ENCODE data around the gene SLC44A1. TPM values are rescaled to one million over a fixed set of nuclear protein-coding genes. Genes with fewer than 3 reads are reported as not detected.

SLC44A1 gene
- total and polyA plus RNA-seq, 10 of the 15 experiments (the other 5 are each of a cell fraction or from before 2014, with no cell fraction given): 2.4 to 21.2 (median 12.4) TPM

DNA sequence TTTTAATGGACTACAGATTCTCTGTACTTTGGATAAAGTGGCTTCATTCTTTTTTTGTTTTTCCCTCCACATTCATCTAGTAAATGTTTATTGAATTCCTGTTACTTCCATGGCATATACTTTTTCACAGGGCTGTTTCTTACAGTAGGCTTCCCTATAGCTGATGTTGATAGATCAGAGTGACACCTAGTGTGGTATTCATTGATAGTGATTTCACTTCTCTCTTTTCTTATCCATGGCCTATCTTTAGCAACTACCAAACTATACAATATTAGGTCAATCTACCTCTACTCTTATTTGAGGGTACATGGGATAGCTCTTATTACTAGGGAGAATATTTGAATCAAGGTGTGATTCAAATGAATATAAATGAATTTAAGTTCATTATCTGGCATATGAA lies 239.2 kb downstream of the SLC44A1 start:
- Histone ChIP-seq H4K20me1 (ENCODE audit: control insufficient read depth, insufficient read depth) (no peaks in the 10 kb centered on the region), H3K4me1 (ENCODE audit: control insufficient read depth, insufficient read depth, low read length) (peaks cover 8% of the 10 kb centered on the region), H3K4me3 (no peak overlapping the region), H3K36me3 (ENCODE audit: control insufficient read depth in 2 of 2, insufficient read depth in 2 of 2, low read length in 1 of 2) (no peaks in the 10 kb centered on the region; a peak in 1 of 4 replicates), H3K27ac (ENCODE audit: control insufficient read depth, insufficient read depth) (no peak overlapping the region), H3K27me3 (replicated peaks in 1 of 2; ENCODE audit: control insufficient read depth in 2 of 2, insufficient read depth in 2 of 2, low read length in 1 of 2) (no peaks in the 10 kb centered on the region), H3K4me2 (ENCODE audit: control insufficient read depth, insufficient read depth) (no peak overlapping the region), H3K79me2 (ENCODE audit: control insufficient read depth, insufficient read depth, low read length) (no peaks in the 10 kb centered on the region), H2AFZ (ENCODE audit: control insufficient read depth, low read depth, low read length) (no peak overlapping the region), H3K9me3 (replicated peaks; ENCODE audit: control insufficient read depth, insufficient read depth, low read length) (no peaks in the 10 kb centered on the region), H3K9ac (ENCODE audit: control insufficient read depth, insufficient read depth, low read length) (no peak overlapping the region)
- SMC1A ChIA-PET (ENCODE audit: uncharacterized antibody, unreplicated experiment): interaction anchor here (0.6 to 4.9 kb wide), 11 partner anchors 13 to 69 kb away, joined by 3 to 25 read pairs (median 4); no protein-coding TSS in a partner anchor
- BruUV-seq (replicated peaks): no TSS peak
- intact Hi-C loops (cut with micrococcal nuclease; ENCODE audit: unreplicated experiment) (no loop called here), in situ Hi-C loops (cut with MboI) (no loop called here)
- RAD21 ChIA-PET (ENCODE audit: unreplicated experiment): interaction anchor here (0.8 to 1.7 kb wide), 5 partner anchors 17 to 47 kb away, joined by 3 to 7 read pairs (median 4); no protein-coding TSS in a partner anchor
- CTCF ChIA-PET: interaction anchor here (0.7 to 4.3 kb wide), 10 partner anchors 10 to 327 kb away, joined by 3 to 17 read pairs (median 4); no protein-coding TSS in a partner anchor
- POLR2A ChIA-PET: interaction anchor here (0.9 to 1.5 kb wide), 2 partner anchors 11 to 17 kb away, joined by 3 to 4 read pairs; no protein-coding TSS in a partner anchor
- FAIRE-seq: peak; percentile 56
- ATAC-seq: peak; percentile 97
- no peak for DNase-seq (ENCODE audit: low read depth, low spot score)
- TF ChIP-seq LARP7 (IDR thresholded peaks at IDR 0.05) (no peak), MXI1 (IDR thresholded peaks at IDR 0.05; ENCODE audit: low read depth, low read length) (no peak), RAD21 (IDR thresholded peaks at IDR 0.05; ENCODE audit: insufficient read depth, low read depth, low read length) (peak; percentile 31; the same call in 1 of the 2 replicates), PKNOX1 (IDR thresholded peaks at IDR 0.05) (peak; percentile 77; the same call in 1 of the 2 replicates), SPI1 (IDR thresholded peaks at IDR 0.05; ENCODE audit: borderline replicate concordance, insufficient read depth, low read depth, low read length) (peak; percentile 57; the same call in 1 of the 2 replicates), NFYA (IDR thresholded peaks at IDR 0.05; ENCODE audit: borderline replicate concordance, low read depth, low read length) (no peak), RCOR1 (conservative IDR thresholded peaks at IDR 0.05; ENCODE audit: low read depth, low read length) (no peak), SMC3 (IDR thresholded peaks at IDR 0.05; ENCODE audit: borderline replicate concordance, low read length) (peak; percentile 14; the same call in 1 of the 2 replicates), SUZ12 (IDR thresholded peaks at IDR 0.05; ENCODE audit: unreplicated experiment) (no peak), GATAD2B (conservative IDR thresholded peaks at IDR 0.05; ENCODE audit: low read depth) (no peak), MEF2B (IDR thresholded peaks at IDR 0.05; ENCODE audit: partially characterized antibody, poor library complexity, severe bottlenecking) (peak; percentile 34)
- TF ChIP-seq, protein P1, sequence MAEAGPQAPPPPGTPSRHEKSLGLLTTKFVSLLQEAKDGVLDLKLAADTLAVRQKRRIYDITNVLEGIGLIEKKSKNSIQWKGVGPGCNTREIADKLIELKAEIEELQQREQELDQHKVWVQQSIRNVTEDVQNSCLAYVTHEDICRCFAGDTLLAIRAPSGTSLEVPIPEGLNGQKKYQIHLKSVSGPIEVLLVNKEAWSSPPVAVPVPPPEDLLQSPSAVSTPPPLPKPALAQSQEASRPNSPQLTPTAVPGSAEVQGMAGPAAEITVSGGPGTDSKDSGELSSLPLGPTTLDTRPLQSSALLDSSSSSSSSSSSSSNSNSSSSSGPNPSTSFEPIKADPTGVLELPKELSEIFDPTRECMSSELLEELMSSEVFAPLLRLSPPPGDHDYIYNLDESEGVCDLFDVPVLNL (IDR thresholded peaks at IDR 0.05; ENCODE audit: low read depth, low read length): no peak
- TF ChIP-seq, protein P2, sequence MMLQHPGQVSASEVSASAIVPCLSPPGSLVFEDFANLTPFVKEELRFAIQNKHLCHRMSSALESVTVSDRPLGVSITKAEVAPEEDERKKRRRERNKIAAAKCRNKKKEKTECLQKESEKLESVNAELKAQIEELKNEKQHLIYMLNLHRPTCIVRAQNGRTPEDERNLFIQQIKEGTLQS (IDR thresholded peaks at IDR 0.05; ENCODE audit: borderline replicate concordance, extremely low read depth, low read depth, low read length): no peak
- TF ChIP-seq, protein P3, sequence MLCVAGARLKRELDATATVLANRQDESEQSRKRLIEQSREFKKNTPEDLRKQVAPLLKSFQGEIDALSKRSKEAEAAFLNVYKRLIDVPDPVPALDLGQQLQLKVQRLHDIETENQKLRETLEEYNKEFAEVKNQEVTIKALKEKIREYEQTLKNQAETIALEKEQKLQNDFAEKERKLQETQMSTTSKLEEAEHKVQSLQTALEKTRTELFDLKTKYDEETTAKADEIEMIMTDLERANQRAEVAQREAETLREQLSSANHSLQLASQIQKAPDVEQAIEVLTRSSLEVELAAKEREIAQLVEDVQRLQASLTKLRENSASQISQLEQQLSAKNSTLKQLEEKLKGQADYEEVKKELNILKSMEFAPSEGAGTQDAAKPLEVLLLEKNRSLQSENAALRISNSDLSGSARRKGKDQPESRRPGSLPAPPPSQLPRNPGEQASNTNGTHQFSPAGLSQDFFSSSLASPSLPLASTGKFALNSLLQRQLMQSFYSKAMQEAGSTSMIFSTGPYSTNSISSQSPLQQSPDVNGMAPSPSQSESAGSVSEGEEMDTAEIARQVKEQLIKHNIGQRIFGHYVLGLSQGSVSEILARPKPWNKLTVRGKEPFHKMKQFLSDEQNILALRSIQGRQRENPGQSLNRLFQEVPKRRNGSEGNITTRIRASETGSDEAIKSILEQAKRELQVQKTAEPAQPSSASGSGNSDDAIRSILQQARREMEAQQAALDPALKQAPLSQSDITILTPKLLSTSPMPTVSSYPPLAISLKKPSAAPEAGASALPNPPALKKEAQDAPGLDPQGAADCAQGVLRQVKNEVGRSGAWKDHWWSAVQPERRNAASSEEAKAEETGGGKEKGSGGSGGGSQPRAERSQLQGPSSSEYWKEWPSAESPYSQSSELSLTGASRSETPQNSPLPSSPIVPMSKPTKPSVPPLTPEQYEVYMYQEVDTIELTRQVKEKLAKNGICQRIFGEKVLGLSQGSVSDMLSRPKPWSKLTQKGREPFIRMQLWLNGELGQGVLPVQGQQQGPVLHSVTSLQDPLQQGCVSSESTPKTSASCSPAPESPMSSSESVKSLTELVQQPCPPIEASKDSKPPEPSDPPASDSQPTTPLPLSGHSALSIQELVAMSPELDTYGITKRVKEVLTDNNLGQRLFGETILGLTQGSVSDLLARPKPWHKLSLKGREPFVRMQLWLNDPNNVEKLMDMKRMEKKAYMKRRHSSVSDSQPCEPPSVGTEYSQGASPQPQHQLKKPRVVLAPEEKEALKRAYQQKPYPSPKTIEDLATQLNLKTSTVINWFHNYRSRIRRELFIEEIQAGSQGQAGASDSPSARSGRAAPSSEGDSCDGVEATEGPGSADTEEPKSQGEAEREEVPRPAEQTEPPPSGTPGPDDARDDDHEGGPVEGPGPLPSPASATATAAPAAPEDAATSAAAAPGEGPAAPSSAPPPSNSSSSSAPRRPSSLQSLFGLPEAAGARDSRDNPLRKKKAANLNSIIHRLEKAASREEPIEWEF (IDR thresholded peaks at IDR 0.05; ENCODE audit: insufficient replicate concordance, low read depth, low read length): peak; percentile 61

Data from GM12878 (cell line).